Adipocyte (in vitro differentiated cells): ENCODE measurements around the gene GLB1L3.

Experiments used
- DNase-seq: peaks from one replicate; pipeline ENCODE4 v3.0.0-alpha.2; 2015; ENCODE audit warnings: low read depth
- H3K27me3 ChIP-seq: replicated peaks from 2 replicates; pipeline ENCODE4 v1.7.0; 2013; ENCODE audit warnings: mild to moderate bottlenecking, low read length, moderate library complexity; ENCODE audit not compliant: control insufficient read depth, insufficient read depth
- H3K36me3 ChIP-seq: 2 replicates; pipeline ENCODE4 v1.7.0; 2013; ENCODE audit warnings: low read length, mild to moderate bottlenecking, moderate library complexity; ENCODE audit not compliant: control insufficient read depth, insufficient read depth, severe bottlenecking
- H3K4me1 ChIP-seq: 2 replicates; pipeline ENCODE4 v1.7.0; 2013; ENCODE audit warnings: mild to moderate bottlenecking, low read length, moderate library complexity; ENCODE audit not compliant: control insufficient read depth, insufficient read depth
- H3K4me3 ChIP-seq: 2 replicates; pipeline ENCODE4 v1.7.0; 2013; ENCODE audit warnings: mild to moderate bottlenecking, low read length, moderate library complexity
- H3K9ac ChIP-seq: 2 replicates; pipeline ENCODE4 v1.7.0; 2013; ENCODE audit warnings: mild to moderate bottlenecking, low read length, moderate library complexity
- H3K9me3 ChIP-seq: 2 replicates; pipeline ENCODE4 v1.7.0; 2013; ENCODE audit warnings: mild to moderate bottlenecking, low read length, moderate library complexity; ENCODE audit not compliant: control insufficient read depth

Gene GLB1L3

GRCh38 chr11:134349109-134349801 lies 73.1 kb downstream of the GLB1L3 start:
- peaks cover 7% of the 10 kb centered on the region for H3K27me3 ChIP-seq
- no peaks in the 10 kb centered on the region for H3K36me3 ChIP-seq
- DNase-seq = no peak
- H3K4me3 ChIP-seq = no peak overlapping the region
- no peak overlapping the region for H3K9ac ChIP-seq
- H3K9me3 ChIP-seq = no peaks in the 10 kb centered on the region
- H3K4me1 ChIP-seq = no peaks in the 10 kb centered on the region

DNA sequence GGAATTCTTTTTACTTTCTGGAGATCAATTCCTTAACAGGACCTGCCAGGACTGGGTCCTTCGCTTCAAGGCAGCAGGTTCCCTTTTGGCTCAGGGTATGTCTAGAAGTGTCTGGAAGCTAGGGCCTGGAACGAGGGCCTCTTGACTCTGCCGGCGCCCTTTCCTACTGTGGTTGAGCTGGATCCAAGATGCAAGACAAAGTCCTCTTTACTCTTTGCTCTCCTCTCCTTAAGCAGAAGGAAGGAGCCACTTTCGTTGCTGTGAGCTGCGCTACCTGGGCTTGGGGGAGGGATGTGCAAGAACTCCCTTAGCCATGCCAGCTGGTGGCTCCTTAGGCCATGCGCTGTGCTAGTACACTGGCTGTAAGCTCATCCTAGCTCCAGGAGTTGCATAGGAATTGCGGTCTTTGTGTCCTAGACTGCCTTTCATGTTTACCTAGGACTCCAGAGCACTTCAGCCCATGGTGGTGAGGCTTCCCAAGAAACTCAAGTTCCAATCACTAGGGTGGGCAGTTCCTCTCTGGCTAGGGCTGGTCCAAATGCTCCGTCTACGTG lies 73.7 kb downstream of the GLB1L3 start:
- Histone ChIP-seq H3K27me3 (peaks cover 7% of the 10 kb centered on the region), H3K36me3 (no peaks in the 10 kb centered on the region), H3K4me3 (no peak overlapping the region), H3K9me3 (no peaks in the 10 kb centered on the region), H3K9ac (no peak overlapping the region), H3K4me1 (no peaks in the 10 kb centered on the region)
- no peak for DNase-seq

- Histone ChIP-seq H3K9me3 (no peaks in the 10 kb centered on the region), H3K4me1 (no peaks in the 10 kb centered on the region), H3K27me3 (peaks cover 7% of the 10 kb centered on the region), H3K9ac (no peak overlapping the region), H3K36me3 (no peaks in the 10 kb centered on the region), H3K4me3 (no peak overlapping the region)
- DNase-seq = no peak
These were observed 74.2 kb downstream of the GLB1L3 start for GRCh38 chr11:134350381-134350780.

DNA sequence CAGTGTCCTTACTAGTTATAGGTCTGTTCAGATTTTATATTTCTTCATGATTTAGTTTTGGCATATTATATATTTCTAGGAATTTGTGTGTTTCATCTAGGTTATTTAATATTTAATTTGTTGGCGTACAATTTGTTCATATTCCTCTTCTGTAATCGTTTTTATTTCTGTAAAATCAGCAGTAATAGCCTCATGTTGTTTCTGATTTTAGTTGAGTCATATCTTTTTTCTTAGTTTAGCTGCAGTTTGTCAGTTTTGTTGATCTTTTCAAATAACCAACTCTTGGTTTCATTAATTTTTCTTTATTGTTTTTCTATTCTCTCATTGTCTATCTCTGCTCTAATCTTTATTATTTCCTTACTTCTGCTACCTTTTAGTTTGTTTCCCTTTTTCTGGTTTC lies 75.9 kb downstream of the GLB1L3 start:
- Histone ChIP-seq H3K27me3 (peaks cover 10% of the 10 kb centered on the region), H3K9ac (no peak overlapping the region), H3K4me1 (no peaks in the 10 kb centered on the region), H3K36me3 (no peaks in the 10 kb centered on the region), H3K9me3 (no peaks in the 10 kb centered on the region), H3K4me3 (no peak overlapping the region)
- DNase-seq = no peak

DNA sequence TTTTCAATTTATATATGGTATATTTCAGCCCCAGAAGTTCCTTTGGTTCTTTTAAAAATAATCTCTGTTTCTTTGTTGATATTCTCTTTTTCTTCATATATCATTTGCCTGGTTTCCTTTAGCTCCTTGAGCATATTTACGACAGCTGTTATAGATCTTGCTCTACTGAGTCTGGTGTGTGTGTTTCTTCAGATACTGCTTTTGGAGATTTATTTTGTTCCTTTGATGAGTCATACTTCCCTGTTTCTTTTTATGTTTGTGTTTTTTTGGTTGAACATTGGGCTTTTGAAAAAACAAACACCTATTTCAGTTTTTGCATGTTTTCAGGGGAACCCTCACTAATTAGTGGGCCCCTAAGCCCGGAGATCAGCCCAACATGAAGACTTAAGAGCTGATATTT lies 79.0 kb downstream of the GLB1L3 start:
- peaks cover 23% of the 10 kb centered on the region for H3K27me3 ChIP-seq
- no peak overlapping the region for H3K9ac ChIP-seq
- no peaks in the 10 kb centered on the region for H3K9me3 ChIP-seq
- no peak for DNase-seq
- H3K36me3 ChIP-seq = no peaks in the 10 kb centered on the region
- H3K4me3 ChIP-seq = no peak overlapping the region
- H3K4me1 ChIP-seq = no peaks in the 10 kb centered on the region

- Histone ChIP-seq H3K9me3 (no peaks in the 10 kb centered on the region), H3K4me3 (no peak overlapping the region), H3K36me3 (no peaks in the 10 kb centered on the region), H3K27me3 (peaks cover 24% of the 10 kb centered on the region), H3K9ac (no peak overlapping the region), H3K4me1 (no peaks in the 10 kb centered on the region)
- no peak for DNase-seq
These were observed 79.5 kb downstream of the GLB1L3 start for GRCh38 chr11:134355656-134356055.

GRCh38 chr11:134356656-134357544 lies 80.7 kb downstream of the GLB1L3 start:
- H3K27me3 ChIP-seq = peaks cover 24% of the 10 kb centered on the region
- no peaks in the 10 kb centered on the region for H3K36me3 ChIP-seq
- no peak overlapping the region for H3K4me3 ChIP-seq
- no peak overlapping the region for H3K9ac ChIP-seq
- no peaks in the 10 kb centered on the region for H3K4me1 ChIP-seq
- no peak for DNase-seq
- no peaks in the 10 kb centered on the region for H3K9me3 ChIP-seq

DNA sequence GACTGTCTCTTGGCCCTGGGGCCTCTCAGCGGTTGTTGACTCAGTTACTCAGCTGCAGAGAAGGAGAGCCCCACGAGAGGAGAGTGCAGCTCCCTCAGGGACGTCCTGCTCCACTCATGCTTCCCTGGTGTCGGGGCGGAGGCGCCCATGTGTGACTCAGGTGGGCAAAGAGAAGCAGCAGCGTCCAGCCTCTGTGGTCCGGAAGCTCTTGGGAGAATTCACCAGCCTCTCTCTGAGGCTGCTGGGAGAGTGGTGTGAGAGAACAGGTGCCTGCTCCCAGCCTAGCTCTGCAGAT lies 81.3 kb downstream of the GLB1L3 start:
- Histone ChIP-seq H3K9me3 (no peaks in the 10 kb centered on the region), H3K4me3 (no peak overlapping the region), H3K27me3 (peaks cover 24% of the 10 kb centered on the region), H3K4me1 (no peaks in the 10 kb centered on the region), H3K36me3 (no peaks in the 10 kb centered on the region), H3K9ac (no peak overlapping the region)
- no peak for DNase-seq

- H3K4me1 ChIP-seq = no peaks in the 10 kb centered on the region
- no peak overlapping the region for H3K9ac ChIP-seq
- peaks cover 30% of the 10 kb centered on the region for H3K27me3 ChIP-seq
- no peaks in the 10 kb centered on the region for H3K9me3 ChIP-seq
- no peak overlapping the region for H3K4me3 ChIP-seq
- DNase-seq = no peak
- H3K36me3 ChIP-seq = no peaks in the 10 kb centered on the region
These were observed 82.1 kb downstream of the GLB1L3 start for GRCh38 chr11:134358165-134358855.

DNA sequence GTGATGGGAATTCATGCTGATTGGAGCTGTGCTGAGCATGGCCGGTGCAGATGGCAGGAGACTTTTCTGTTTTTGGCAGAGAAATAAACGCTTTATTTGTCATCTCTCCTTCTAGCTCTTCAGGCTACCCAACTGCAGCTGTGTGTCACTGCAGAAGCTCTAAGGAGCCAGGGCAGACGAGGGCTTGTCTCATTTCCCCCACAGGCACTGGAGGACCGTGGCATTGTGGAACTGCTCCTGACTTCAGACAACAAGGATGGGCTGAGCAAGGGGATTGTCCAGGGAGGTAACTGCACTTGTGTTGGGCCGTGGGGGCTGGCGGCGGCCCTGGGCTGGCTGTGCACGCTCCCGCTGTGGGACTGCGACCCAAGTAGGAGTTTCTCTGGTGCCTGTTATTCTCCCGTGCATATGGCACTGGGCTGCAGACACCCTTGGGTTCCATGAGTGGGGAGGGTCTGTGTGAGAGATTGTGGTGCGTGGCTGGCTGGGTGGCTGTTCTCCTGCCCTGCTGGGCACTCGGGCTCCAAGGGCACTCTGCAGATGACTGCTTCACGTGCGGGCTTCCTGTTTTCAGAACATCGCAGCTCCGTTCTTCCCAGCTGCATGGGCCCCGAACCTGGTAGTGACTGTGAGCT lies 82.8 kb downstream of the GLB1L3 start:
- Histone ChIP-seq H3K36me3 (no peaks in the 10 kb centered on the region), H3K4me3 (no peak overlapping the region), H3K4me1 (no peaks in the 10 kb centered on the region), H3K9me3 (no peaks in the 10 kb centered on the region), H3K9ac (no peak overlapping the region), H3K27me3 (peaks cover 31% of the 10 kb centered on the region)
- no peak for DNase-seq

DNA sequence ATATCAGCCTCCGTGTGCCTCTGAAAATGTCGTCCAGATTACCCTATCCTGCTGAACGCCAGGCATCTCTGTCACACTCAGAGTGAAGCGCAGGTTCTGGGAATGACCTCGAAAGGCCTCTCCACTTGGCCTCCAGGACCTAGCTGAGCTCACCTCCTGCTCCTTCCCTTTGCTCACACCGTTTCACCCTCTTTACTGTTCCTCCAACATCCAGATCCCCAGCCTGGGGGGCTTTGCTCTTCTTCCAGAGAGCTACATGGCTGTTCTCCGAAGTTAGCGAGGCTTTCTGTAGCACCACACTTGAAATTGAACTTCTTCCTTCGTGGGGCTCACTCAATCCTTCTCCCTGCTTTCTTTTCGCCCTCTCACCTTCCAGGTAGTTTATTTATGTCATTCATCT lies 83.5 kb downstream of the GLB1L3 start:
- Histone ChIP-seq H3K27me3 (peaks cover 38% of the 10 kb centered on the region), H3K9me3 (no peaks in the 10 kb centered on the region)
- no peak for DNase-seq

More for the DNA sequence above, 83.5 kb downstream of the GLB1L3 start:
- Histone ChIP-seq H3K4me3 (no peak overlapping the region), H3K9ac (no peak overlapping the region), H3K4me1 (no peaks in the 10 kb centered on the region), H3K36me3 (no peaks in the 10 kb centered on the region)
